Neutrophil (primary cell): Measurements from ENCODE around the gene KLHL18.

ENCODE experiments used
- H3K27ac ChIP-seq: fragments of 200-600 bp; sonication (generic); 2 replicates; pipeline ENCODE4 v1.5.1; 2016; ENCODE audit warnings: mild to moderate bottlenecking, moderate library complexity
- H3K27me3 ChIP-seq: fragments of 200-600 bp; sonication (generic); 2 replicates; pipeline ENCODE4 v1.6.0; 2016; ENCODE audit warnings: mild to moderate bottlenecking
- H3K36me3 ChIP-seq: fragments of 200-600 bp; sonication (generic); 2 replicates; pipeline ENCODE4 v1.5.1; 2017
- H3K4me1 ChIP-seq, 2 experiments: fragments of 200-600 bp in 1 of 2; sonication (generic) in 1 of 2; 1 replicate in 1 of 2; 2 replicates in 1 of 2; pipeline versions ENCODE4 v1.5.1 to v1.6.1; 2013 to 2016; ENCODE audit warnings: low read depth in 1 of 2, low read length in 1 of 2, mild to moderate bottlenecking in 1 of 2, moderate library complexity in 1 of 2; ENCODE audit not compliant: control insufficient read depth in 1 of 2, insufficient read depth in 1 of 2
- H3K4me3 ChIP-seq, 2 experiments: fragments of 200-600 bp in 1 of 2; sonication (generic) in 1 of 2; 1 replicate in 1 of 2; 2 replicates in 1 of 2; pipeline ENCODE4 v1.5.1; 2013 to 2016; ENCODE audit warnings: low read depth in 1 of 2, low read length in 1 of 2, mild to moderate bottlenecking in 1 of 2, moderate library complexity in 1 of 2
- H3K9me3 ChIP-seq: fragments of 200-600 bp; sonication (generic); 2 replicates; pipeline ENCODE4 v1.5.1; 2016
- CTCF ChIP-seq: fragments of 200-600 bp; sonication (generic); IDR thresholded peaks from 2 replicates; pipeline ENCODE4 v1.5.1; 2016; ENCODE audit warnings: antibody characterized with exemption

KLHL18 gene

GRCh38 chr3:47276558-47276957, 6.2 kb upstream of the KLHL18 start:
- no peaks in the 10 kb centered on the region for H3K36me3 ChIP-seq
- peaks cover 2 to 9% of the 10 kb centered on the region in 2 experiments for H3K4me1 ChIP-seq
- no peak overlapping the region for H3K4me3 ChIP-seq
- TF ChIP-seq CTCF, result no peak
- no peak overlapping the region for H3K27ac ChIP-seq
- no peaks in the 10 kb centered on the region for H3K9me3 ChIP-seq
- no peaks in the 10 kb centered on the region for H3K27me3 ChIP-seq

- H3K9me3 ChIP-seq, result no peaks in the 10 kb centered on the region
- H3K27me3 ChIP-seq, result no peaks in the 10 kb centered on the region
- TF ChIP-seq CTCF, result no peak
- H3K4me1 ChIP-seq, result peaks cover 34 to 44% of the 10 kb centered on the region in 2 experiments
- H3K27ac ChIP-seq, result no peak overlapping the region
- H3K36me3 ChIP-seq, result no peaks in the 10 kb centered on the region
- no peak overlapping the region for H3K4me3 ChIP-seq
Measured at GRCh38 chr3:47280519-47280918, 2.2 kb upstream of the KLHL18 start.

- Histone ChIP-seq H3K4me1 (peaks cover 59 to 67% of the 10 kb centered on the region in 2 experiments), H3K27me3 (no peaks in the 10 kb centered on the region), H3K27ac (peak overlapping the region; percentile 97), H3K4me3 (peak overlapping the region; percentile 70 to 97), H3K9me3 (no peaks in the 10 kb centered on the region), H3K36me3 (no peaks in the 10 kb centered on the region)
- TF ChIP-seq CTCF, result no peak
Measured at GRCh38 chr3:47283193-47283537, 421 bp downstream of the KLHL18 start.

GRCh38 chr3:47283591-47284364, 1.0 kb downstream of the KLHL18 start:
- Histone ChIP-seq H3K9me3 (no peaks in the 10 kb centered on the region), H3K27ac (peak overlapping the region; percentile 97), H3K4me1 (peaks cover 65 to 73% of the 10 kb centered on the region in 2 experiments), H3K4me3 (peak overlapping the region; percentile 70 to 97), H3K27me3 (no peaks in the 10 kb centered on the region), H3K36me3 (no peaks in the 10 kb centered on the region)
- no peak for TF ChIP-seq CTCF

GRCh38 chr3:47288966-47289910, 6.5 kb downstream of the KLHL18 start:
- Histone ChIP-seq H3K9me3 (no peaks in the 10 kb centered on the region), H3K36me3 (no peaks in the 10 kb centered on the region), H3K27ac (peak overlapping the region; percentile 78), H3K4me3 (peak overlapping the region; percentile 21 to 26), H3K4me1 (peaks cover 79 to 84% of the 10 kb centered on the region in 2 experiments), H3K27me3 (no peaks in the 10 kb centered on the region)
- no peak for TF ChIP-seq CTCF
